ENCODE results near the gene APOA5. TPM values are rescaled to one million over a fixed set of nuclear protein-coding genes. Genes with fewer than 3 reads are reported as not detected.

APOA5 gene
- total and polyA plus RNA-seq, 2 of the 13 experiments (the other 11 are each of a cell fraction or from before 2014, with no cell fraction given): 44.0 to 49.1 TPM

DNA sequence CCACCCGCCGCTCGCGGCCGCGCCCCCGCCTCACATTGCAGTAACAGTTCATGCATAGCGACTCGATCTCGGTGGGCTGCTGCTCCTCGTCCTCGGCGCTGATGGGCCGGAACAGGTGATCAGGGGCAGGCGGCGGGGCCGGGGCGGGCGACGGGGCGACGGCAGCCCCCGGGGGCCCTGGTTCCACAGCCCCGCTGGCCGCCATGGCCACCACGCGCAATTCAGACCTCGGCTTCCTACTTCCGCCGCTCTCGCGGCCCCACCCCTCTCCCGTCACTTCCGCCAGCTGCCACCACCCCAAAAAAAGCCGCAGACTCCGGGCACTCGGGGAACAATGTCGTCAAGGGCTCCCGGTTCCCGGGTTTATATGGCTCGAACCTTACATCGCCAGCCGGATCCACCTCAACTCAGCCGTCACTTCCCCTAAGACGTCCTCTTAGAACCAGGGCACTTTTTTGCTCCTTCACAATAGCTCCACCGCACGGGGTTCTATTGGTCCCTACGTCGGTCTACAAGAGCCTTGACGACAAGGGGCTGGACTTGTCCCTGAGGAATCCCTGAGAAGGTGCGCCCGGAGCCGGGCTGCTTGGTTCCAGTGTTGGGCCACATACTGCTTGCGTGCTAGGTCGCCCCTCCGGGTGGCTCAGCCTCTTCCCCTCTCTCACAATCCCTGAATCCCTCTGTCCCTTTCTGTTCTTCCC, 3.7 kb downstream of the APOA5 start, which contains the start of gene ZPR1 (continued):
- TF ChIP-seq, protein P1, sequence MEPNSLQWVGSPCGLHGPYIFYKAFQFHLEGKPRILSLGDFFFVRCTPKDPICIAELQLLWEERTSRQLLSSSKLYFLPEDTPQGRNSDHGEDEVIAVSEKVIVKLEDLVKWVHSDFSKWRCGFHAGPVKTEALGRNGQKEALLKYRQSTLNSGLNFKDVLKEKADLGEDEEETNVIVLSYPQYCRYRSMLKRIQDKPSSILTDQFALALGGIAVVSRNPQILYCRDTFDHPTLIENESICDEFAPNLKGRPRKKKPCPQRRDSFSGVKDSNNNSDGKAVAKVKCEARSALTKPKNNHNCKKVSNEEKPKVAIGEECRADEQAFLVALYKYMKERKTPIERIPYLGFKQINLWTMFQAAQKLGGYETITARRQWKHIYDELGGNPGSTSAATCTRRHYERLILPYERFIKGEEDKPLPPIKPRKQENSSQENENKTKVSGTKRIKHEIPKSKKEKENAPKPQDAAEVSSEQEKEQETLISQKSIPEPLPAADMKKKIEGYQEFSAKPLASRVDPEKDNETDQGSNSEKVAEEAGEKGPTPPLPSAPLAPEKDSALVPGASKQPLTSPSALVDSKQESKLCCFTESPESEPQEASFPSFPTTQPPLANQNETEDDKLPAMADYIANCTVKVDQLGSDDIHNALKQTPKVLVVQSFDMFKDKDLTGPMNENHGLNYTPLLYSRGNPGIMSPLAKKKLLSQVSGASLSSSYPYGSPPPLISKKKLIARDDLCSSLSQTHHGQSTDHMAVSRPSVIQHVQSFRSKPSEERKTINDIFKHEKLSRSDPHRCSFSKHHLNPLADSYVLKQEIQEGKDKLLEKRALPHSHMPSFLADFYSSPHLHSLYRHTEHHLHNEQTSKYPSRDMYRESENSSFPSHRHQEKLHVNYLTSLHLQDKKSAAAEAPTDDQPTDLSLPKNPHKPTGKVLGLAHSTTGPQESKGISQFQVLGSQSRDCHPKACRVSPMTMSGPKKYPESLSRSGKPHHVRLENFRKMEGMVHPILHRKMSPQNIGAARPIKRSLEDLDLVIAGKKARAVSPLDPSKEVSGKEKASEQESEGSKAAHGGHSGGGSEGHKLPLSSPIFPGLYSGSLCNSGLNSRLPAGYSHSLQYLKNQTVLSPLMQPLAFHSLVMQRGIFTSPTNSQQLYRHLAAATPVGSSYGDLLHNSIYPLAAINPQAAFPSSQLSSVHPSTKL (CRISPR knock-in tag; IDR thresholded peaks at IDR 0.05): peak; percentile 10; the same call in 1 of the 2 replicates
- TF ChIP-seq MIER3 (CRISPR knock-in tag; IDR thresholded peaks at IDR 0.05; ENCODE audit: borderline replicate concordance): 0 out of 2 replicates have a peak, but pooled peaks have one; percentile 15
- TF ChIP-seq, protein P2, sequence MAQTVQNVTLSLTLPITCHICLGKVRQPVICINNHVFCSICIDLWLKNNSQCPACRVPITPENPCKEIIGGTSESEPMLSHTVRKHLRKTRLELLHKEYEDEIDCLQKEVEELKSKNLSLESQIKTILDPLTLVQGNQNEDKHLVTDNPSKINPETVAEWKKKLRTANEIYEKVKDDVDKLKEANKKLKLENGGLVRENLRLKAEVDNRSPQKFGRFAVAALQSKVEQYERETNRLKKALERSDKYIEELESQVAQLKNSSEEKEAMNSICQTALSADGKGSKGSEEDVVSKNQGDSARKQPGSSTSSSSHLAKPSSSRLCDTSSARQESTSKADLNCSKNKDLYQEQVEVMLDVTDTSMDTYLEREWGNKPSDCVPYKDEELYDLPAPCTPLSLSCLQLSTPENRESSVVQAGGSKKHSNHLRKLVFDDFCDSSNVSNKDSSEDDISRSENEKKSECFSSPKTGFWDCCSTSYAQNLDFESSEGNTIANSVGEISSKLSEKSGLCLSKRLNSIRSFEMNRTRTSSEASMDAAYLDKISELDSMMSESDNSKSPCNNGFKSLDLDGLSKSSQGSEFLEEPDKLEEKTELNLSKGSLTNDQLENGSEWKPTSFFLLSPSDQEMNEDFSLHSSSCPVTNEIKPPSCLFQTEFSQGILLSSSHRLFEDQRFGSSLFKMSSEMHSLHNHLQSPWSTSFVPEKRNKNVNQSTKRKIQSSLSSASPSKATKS (CRISPR knock-in tag; IDR thresholded peaks at IDR 0.05): no peak
- TF ChIP-seq, protein P3, sequence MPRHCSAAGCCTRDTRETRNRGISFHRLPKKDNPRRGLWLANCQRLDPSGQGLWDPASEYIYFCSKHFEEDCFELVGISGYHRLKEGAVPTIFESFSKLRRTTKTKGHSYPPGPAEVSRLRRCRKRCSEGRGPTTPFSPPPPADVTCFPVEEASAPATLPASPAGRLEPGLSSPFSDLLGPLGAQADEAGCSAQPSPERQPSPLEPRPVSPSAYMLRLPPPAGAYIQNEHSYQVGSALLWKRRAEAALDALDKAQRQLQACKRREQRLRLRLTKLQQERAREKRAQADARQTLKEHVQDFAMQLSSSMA (CRISPR knock-in tag; IDR thresholded peaks at IDR 0.05): no peak
- TF ChIP-seq, protein P4, sequence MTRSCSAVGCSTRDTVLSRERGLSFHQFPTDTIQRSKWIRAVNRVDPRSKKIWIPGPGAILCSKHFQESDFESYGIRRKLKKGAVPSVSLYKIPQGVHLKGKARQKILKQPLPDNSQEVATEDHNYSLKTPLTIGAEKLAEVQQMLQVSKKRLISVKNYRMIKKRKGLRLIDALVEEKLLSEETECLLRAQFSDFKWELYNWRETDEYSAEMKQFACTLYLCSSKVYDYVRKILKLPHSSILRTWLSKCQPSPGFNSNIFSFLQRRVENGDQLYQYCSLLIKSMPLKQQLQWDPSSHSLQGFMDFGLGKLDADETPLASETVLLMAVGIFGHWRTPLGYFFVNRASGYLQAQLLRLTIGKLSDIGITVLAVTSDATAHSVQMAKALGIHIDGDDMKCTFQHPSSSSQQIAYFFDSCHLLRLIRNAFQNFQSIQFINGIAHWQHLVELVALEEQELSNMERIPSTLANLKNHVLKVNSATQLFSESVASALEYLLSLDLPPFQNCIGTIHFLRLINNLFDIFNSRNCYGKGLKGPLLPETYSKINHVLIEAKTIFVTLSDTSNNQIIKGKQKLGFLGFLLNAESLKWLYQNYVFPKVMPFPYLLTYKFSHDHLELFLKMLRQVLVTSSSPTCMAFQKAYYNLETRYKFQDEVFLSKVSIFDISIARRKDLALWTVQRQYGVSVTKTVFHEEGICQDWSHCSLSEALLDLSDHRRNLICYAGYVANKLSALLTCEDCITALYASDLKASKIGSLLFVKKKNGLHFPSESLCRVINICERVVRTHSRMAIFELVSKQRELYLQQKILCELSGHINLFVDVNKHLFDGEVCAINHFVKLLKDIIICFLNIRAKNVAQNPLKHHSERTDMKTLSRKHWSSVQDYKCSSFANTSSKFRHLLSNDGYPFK (CRISPR knock-in tag; IDR thresholded peaks at IDR 0.05; ENCODE audit: borderline replicate concordance): peak; percentile 87; the same call in 1 of the 2 replicates
- TF ChIP-seq, protein P5, sequence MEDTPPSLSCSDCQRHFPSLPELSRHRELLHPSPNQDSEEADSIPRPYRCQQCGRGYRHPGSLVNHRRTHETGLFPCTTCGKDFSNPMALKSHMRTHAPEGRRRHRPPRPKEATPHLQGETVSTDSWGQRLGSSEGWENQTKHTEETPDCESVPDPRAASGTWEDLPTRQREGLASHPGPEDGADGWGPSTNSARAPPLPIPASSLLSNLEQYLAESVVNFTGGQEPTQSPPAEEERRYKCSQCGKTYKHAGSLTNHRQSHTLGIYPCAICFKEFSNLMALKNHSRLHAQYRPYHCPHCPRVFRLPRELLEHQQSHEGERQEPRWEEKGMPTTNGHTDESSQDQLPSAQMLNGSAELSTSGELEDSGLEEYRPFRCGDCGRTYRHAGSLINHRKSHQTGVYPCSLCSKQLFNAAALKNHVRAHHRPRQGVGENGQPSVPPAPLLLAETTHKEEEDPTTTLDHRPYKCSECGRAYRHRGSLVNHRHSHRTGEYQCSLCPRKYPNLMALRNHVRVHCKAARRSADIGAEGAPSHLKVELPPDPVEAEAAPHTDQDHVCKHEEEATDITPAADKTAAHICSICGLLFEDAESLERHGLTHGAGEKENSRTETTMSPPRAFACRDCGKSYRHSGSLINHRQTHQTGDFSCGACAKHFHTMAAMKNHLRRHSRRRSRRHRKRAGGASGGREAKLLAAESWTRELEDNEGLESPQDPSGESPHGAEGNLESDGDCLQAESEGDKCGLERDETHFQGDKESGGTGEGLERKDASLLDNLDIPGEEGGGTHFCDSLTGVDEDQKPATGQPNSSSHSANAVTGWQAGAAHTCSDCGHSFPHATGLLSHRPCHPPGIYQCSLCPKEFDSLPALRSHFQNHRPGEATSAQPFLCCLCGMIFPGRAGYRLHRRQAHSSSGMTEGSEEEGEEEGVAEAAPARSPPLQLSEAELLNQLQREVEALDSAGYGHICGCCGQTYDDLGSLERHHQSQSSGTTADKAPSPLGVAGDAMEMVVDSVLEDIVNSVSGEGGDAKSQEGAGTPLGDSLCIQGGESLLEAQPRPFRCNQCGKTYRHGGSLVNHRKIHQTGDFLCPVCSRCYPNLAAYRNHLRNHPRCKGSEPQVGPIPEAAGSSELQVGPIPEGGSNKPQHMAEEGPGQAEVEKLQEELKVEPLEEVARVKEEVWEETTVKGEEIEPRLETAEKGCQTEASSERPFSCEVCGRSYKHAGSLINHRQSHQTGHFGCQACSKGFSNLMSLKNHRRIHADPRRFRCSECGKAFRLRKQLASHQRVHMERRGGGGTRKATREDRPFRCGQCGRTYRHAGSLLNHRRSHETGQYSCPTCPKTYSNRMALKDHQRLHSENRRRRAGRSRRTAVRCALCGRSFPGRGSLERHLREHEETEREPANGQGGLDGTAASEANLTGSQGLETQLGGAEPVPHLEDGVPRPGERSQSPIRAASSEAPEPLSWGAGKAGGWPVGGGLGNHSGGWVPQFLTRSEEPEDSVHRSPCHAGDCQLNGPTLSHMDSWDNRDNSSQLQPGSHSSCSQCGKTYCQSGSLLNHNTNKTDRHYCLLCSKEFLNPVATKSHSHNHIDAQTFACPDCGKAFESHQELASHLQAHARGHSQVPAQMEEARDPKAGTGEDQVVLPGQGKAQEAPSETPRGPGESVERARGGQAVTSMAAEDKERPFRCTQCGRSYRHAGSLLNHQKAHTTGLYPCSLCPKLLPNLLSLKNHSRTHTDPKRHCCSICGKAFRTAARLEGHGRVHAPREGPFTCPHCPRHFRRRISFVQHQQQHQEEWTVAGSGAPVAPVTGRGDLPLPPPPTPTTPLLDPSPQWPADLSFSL (CRISPR knock-in tag; IDR thresholded peaks at IDR 0.05): no peak
- TF ChIP-seq ZNF747 (CRISPR knock-in tag; IDR thresholded peaks at IDR 0.05; ENCODE audit: borderline replicate concordance): no peak
- TF ChIP-seq SMAD1 (CRISPR knock-in tag; IDR thresholded peaks at IDR 0.05; ENCODE audit: borderline replicate concordance, low read depth): no peak; the same call in 1 of the 2 replicates
- TF ChIP-seq ZNF251 (CRISPR knock-in tag; IDR thresholded peaks at IDR 0.05): no peak
- TF ChIP-seq ZNF121 (CRISPR knock-in tag; IDR thresholded peaks at IDR 0.05): no peak
- TF ChIP-seq KLF11 (CRISPR knock-in tag; IDR thresholded peaks at IDR 0.05): no peak

Data from HepG2 (cell line).